ACC112 (cell line): Measurements from ENCODE around the gene SLC9A4.
"Not testable (repeated sequence)": the region's sequence is repeated elsewhere in the genome, so short reads cannot be mapped to it uniquely, and the experiment has no call there.

Source experiments
- H2AFZ ChIP-seq: fragments of 200-600 bp; sonication (generic); one replicate; pipeline ENCODE4 v1.6.0; 2017; ENCODE audit warnings: antibody characterized with exemption, low read length; ENCODE audit not compliant: unreplicated experiment
- H3K27ac ChIP-seq: fragments of 200-600 bp; sonication (generic); 2 replicates; pipeline ENCODE4 v1.5.1; 2014; ENCODE audit warnings: low read depth, mild to moderate bottlenecking, antibody characterized with exemption, low read length, moderate library complexity
- H3K27me3 ChIP-seq: fragments of 200-600 bp; sonication (generic); 2 replicates; pipeline ENCODE4 v1.6.1; 2014; ENCODE audit warnings: mild to moderate bottlenecking, antibody characterized with exemption, low read length, moderate library complexity, mixed read lengths; ENCODE audit not compliant: insufficient read depth
- H3K36me3 ChIP-seq: fragments of 200-600 bp; sonication (generic); 2 replicates; pipeline ENCODE4 v1.6.1; 2016; ENCODE audit warnings: mild to moderate bottlenecking, antibody characterized with exemption, low read length, moderate library complexity, mixed read lengths; ENCODE audit not compliant: insufficient read depth
- H3K4me1 ChIP-seq: fragments of 200-600 bp; sonication (generic); one replicate; pipeline ENCODE4 v1.6.1; 2016; ENCODE audit warnings: low read length, mixed read lengths; ENCODE audit not compliant: insufficient read depth, unreplicated experiment, control insufficient read depth
- H3K4me3 ChIP-seq: fragments of 200-600 bp; sonication (generic); 2 replicates; pipeline ENCODE4 v1.5.1; 2014; ENCODE audit warnings: mild to moderate bottlenecking, low read depth, low read length
- H3K79me2 ChIP-seq: fragments of 200-600 bp; sonication (generic); one replicate; pipeline ENCODE4 v1.6.0; 2016; ENCODE audit warnings: low read length; ENCODE audit not compliant: control insufficient read depth, unreplicated experiment, insufficient read depth

Gene SLC9A4

DNA sequence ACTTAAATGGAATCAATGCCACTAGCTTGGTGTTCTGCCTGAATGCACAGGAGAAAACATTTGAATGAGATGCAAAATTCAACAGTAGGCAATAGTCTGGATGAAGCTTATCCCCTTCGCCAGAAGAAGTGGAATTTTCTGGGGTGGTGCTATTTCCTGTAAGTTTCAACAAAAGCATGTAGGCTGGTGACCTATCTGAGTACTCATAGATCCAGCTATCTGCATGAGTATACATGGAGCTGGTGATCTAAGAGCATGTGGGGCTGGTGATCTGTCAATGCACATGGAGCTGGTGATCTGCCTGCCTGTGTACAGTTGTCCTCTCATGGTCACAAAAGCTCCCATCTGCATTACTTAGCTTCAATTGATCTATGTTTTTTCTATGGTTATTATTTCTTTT is 71.2 kb downstream of the SLC9A4 start:
- Histone ChIP-seq H3K79me2 (no peaks in the 10 kb centered on the region), H3K27ac (no peak overlapping the region), H2AFZ (no peak overlapping the region), H3K4me1 (no peaks in the 10 kb centered on the region), H3K4me3 (no peak overlapping the region), H3K27me3 (peaks cover 45% of the 10 kb centered on the region), H3K36me3 (no peaks in the 10 kb centered on the region)

DNA sequence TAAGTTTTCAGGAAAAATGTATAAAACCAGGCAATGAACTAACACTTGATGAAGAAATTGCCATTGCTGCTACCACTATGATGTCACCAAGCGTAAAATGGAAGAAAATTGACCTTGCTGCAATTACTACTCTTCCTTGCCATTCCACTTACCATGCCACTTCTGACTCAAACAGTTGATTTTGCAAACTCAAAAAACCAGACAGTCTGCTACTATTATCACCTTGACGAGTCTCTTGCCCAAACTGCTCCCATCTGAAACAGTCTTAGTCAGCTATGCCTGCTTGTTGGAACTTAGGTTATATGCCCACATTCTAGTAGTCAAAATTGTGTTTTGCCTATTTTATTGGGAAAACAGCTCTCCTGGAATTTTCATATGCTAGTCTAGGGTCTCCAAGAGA is 74.4 kb downstream of the SLC9A4 start:
- Histone ChIP-seq H3K79me2 (no peaks in the 10 kb centered on the region), H2AFZ (no peak overlapping the region)

DNA sequence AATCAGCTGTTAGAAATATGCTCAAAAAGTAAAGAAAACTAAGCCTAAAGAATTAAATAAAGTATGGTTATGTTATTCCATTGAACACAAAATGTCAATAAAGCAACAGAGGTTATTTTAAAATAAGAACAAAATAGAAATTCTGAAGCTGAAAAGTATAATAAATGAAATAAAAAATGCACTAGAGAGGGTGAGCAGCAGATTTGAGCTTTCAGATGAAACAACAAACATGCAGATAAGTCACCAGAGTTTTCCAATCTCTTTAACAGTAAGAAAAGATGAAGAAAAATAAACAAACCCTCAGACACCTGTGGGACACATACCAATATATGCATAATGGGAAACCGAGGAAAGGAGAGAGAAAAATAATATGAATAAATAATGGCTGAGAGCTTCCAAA is 76.0 kb downstream of the SLC9A4 start:
- Histone ChIP-seq H2AFZ (no peak overlapping the region), H3K27me3 (peaks cover 30% of the 10 kb centered on the region; the same call in 1 of the 2 replicates), H3K4me1 (no peaks in the 10 kb centered on the region), H3K27ac (no peak overlapping the region), H3K36me3 (no peaks in the 10 kb centered on the region), H3K4me3 (no peak overlapping the region), H3K79me2 (no peaks in the 10 kb centered on the region)

More for the DNA sequence above, 74.4 kb downstream of the SLC9A4 start:
- Histone ChIP-seq H3K4me3 (no peak overlapping the region), H3K36me3 (no peaks in the 10 kb centered on the region), H3K27me3 (peaks cover 33% of the 10 kb centered on the region; the same call in 1 of the 2 replicates), H3K27ac (no peak overlapping the region), H3K4me1 (no peaks in the 10 kb centered on the region)

DNA sequence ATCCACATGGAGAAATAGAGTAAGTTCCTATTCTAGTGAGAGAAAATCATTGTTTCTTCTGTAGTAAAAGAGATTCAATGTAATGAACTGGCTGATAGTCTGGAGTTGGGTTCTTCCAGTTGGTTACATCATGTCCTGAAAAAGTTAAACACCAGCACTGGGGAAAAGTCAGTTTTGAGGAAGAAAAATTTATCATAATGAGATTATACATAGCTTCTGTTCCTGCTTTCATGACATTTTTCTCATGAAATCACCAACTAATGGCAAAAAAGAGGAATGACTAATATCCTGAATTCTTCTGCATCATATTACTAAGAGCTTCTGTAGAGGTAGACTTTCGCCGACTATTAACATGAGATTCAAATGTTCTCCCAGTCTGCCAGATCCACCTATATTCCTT is 77.1 kb downstream of the SLC9A4 start:
- no peak overlapping the region for H3K4me3 ChIP-seq
- no peak overlapping the region for H3K27ac ChIP-seq
- peaks cover 28% of the 10 kb centered on the region for H3K27me3 ChIP-seq
- no peaks in the 10 kb centered on the region for H3K4me1 ChIP-seq
- H2AFZ ChIP-seq, result no peak overlapping the region
- H3K79me2 ChIP-seq, result no peaks in the 10 kb centered on the region
- no peaks in the 10 kb centered on the region for H3K36me3 ChIP-seq

DNA sequence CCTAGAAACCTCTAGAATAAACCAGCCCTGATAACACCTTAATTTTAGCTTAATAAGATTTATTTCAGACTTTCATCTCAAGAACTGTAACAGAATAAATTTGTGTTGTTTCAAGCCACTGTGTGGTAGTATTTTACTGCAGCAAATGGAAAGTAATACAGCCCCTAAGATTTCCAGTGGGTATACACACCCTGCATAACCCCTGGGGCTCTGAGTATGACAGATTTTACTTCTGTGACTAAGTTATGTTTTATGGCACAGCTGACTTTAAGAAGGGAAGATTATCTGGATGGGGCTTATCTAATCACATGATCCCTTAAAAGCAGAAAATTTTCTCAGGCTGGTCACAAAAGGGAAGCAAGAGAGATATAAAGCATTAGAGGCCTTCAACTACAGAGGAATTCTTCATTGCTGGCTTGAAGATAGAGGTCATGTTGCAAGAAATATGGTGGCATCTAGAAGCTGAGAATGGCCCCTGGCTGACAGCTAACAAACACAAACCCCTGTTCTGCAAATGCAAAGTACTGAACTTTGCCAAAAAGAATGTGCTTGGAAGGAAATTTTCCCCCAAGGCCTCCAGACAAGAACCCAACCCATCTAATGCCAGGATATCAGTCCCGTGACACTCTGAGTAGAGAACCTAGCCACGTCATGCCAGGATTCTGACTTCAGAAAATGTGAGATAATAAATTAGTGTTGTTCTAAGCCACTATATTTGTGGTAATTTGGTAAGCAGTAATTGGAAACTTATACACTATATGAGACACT is 78.5 kb downstream of the SLC9A4 start:
- Histone ChIP-seq H3K4me3 (no peak overlapping the region), H3K4me1 (no peaks in the 10 kb centered on the region), H3K79me2 (no peaks in the 10 kb centered on the region), H3K27me3 (peaks cover 25% of the 10 kb centered on the region), H2AFZ (no peak overlapping the region), H3K27ac (no peak overlapping the region), H3K36me3 (no peaks in the 10 kb centered on the region)

DNA sequence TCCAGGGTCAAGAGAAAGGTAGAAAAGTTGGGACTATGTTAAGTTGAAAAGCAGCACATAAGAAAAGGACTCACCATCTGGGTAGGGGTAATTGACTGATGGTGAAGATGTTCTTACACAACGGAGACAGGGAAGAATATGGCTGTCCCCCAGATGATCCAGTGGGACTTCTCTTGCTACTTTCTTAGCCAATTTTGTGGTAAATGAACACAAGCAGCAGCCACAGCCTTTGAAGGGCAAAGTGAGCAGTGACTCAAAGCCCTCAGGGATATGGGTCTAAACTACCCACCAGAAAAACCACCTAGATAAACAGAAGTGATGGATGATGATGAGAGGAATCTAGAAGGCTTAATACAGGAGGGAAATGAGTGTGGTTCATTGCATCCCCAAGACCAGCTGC is 80.6 kb downstream of the SLC9A4 start:
- Histone ChIP-seq H3K79me2 (no peaks in the 10 kb centered on the region), H3K27ac (no peak overlapping the region), H3K36me3 (no peaks in the 10 kb centered on the region), H3K4me3 (no peak overlapping the region), H3K27me3 (peaks cover 25% of the 10 kb centered on the region), H2AFZ (no peak overlapping the region), H3K4me1 (no peaks in the 10 kb centered on the region)

DNA sequence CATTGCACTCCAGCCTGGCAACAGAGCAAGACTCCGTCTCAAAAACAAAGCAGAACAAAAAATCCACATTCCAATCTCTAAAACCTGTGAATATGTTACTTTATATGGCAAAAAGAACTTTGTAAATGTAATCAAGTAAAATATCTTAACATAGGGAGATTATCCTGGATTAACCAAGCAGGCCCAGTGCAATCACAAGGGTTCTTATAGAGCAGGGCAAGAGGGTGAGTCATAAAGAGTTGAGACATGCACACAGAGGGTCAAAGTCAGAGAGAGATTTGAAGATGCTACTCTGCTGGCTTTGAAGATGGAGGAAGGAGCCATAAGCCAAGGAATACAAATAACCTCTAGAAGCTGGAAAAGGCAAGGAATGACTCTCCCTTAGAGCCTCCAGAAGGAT is 85.4 kb downstream of the SLC9A4 start:
- no peak overlapping the region for H3K4me3 ChIP-seq
- no peak overlapping the region for H3K27ac ChIP-seq
- H3K27me3 ChIP-seq, result peaks cover 25% of the 10 kb centered on the region
- no peaks in the 10 kb centered on the region for H3K4me1 ChIP-seq
- H2AFZ ChIP-seq, result no peak overlapping the region
- no peaks in the 10 kb centered on the region for H3K36me3 ChIP-seq
- no peaks in the 10 kb centered on the region for H3K79me2 ChIP-seq

DNA sequence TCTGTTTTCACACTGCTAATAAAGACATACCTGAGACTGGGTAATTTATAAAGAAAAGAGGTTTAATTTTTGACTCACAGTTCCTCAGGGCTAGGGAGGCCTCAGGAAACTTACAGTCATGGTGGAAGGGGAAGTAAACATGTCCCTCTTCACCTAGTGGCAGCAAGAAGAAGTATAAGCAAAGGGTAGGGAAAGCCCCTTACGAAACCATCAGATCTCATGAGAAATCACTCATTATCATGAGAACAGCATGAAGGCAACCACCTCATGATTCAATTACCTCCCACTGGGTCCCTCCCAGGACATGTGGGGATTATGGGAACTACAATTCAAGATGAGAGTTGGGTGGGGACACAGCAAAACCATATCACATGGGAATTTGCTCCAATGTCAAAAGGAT is 89.5 kb downstream of the SLC9A4 start:
- not testable (repeated sequence) for H3K79me2 ChIP-seq, H3K4me3 ChIP-seq, H3K27ac ChIP-seq, H3K36me3 ChIP-seq, H3K4me1 ChIP-seq, H2AFZ ChIP-seq
- peaks cover 33% of the 10 kb centered on the region for H3K27me3 ChIP-seq

DNA sequence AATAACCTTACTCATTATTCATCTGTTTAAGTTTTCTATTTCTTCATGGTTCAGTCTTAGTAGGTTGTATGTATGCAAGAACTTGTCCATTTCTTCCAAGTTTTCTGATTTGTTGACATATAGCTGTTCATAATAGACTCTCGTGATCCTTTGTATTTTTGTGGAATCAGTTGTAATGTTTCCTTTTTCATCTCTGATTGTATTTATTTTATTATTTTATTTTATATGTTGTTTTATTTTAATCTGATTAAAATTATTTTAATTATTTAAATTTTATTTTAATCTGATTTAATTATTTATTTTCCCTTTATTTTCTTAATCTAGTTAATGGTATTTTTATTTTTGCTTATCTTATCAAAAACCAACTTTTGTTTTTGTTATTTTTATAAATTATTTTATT is 102.9 kb downstream of the SLC9A4 start:
- H3K4me3 ChIP-seq, result no peak overlapping the region
- peaks cover 37% of the 10 kb centered on the region for H3K27me3 ChIP-seq
- H3K36me3 ChIP-seq, result no peaks in the 10 kb centered on the region
- no peak overlapping the region for H2AFZ ChIP-seq
- H3K79me2 ChIP-seq, result no peaks in the 10 kb centered on the region
- no peaks in the 10 kb centered on the region for H3K4me1 ChIP-seq
- H3K27ac ChIP-seq, result no peak overlapping the region

DNA sequence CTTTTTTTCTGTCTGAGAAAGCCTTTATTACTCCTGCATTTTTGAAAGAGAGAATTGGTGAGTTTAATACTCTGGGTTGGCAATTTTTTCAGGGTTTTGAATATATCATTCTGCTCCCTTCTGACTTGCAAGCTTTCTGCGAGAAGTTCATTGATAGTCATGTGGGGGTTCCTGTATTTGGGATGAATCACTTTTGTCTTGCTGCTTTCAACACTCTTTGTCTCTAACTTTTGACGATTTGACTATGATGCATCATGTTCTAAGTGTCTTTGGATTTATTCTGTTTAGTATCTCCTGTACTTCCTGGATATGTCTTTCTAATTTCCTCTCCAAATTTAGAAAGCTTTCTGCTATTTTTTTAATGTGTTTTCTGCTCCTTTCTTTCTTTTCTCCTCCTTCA is 105.3 kb downstream of the SLC9A4 start:
- Histone ChIP-seq H2AFZ (no peak overlapping the region), H3K4me3 (no peak overlapping the region), H3K79me2 (no peaks in the 10 kb centered on the region), H3K27ac (no peak overlapping the region), H3K36me3 (no peaks in the 10 kb centered on the region), H3K27me3 (peaks cover 28% of the 10 kb centered on the region), H3K4me1 (no peaks in the 10 kb centered on the region)

DNA sequence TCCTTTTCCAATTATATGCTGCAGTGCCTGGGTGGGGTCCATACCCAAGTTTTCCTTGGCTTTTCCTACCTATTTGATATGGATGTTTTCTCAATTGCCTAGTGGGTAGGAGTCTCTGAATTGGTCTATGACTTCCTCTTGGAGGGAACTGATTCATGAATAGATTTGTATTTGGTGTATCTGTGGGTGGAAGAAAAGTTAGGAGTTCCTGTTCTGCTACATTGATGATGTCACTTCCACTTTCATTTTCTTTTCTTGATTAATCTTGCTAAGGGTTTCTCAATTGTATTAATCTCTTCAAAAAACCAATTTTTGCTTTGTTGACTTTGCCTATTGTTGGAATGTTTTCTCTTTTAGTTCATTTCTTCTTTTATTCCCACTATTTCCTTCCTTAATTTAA is 108.9 kb downstream of the SLC9A4 start:
- Histone ChIP-seq H3K4me1 (no peaks in the 10 kb centered on the region), H2AFZ (peak overlapping the region; percentile 91), H3K36me3 (no peaks in the 10 kb centered on the region), H3K27ac (no peak overlapping the region), H3K4me3 (peak overlapping the region; percentile 65), H3K79me2 (no peaks in the 10 kb centered on the region), H3K27me3 (peaks cover 22% of the 10 kb centered on the region)
